Measurements from ENCODE around the gene RIN3.

- TF ChIP-seq, protein P1, sequence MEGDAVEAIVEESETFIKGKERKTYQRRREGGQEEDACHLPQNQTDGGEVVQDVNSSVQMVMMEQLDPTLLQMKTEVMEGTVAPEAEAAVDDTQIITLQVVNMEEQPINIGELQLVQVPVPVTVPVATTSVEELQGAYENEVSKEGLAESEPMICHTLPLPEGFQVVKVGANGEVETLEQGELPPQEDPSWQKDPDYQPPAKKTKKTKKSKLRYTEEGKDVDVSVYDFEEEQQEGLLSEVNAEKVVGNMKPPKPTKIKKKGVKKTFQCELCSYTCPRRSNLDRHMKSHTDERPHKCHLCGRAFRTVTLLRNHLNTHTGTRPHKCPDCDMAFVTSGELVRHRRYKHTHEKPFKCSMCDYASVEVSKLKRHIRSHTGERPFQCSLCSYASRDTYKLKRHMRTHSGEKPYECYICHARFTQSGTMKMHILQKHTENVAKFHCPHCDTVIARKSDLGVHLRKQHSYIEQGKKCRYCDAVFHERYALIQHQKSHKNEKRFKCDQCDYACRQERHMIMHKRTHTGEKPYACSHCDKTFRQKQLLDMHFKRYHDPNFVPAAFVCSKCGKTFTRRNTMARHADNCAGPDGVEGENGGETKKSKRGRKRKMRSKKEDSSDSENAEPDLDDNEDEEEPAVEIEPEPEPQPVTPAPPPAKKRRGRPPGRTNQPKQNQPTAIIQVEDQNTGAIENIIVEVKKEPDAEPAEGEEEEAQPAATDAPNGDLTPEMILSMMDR (conservative IDR thresholded peaks at IDR 0.05 in 1 of 2, IDR thresholded peaks at IDR 0.05 in 1 of 2; ENCODE audit: extremely low read depth in 1 of 2, insufficient read depth in 1 of 2, low read depth in 1 of 2, low read length in 2 of 2) = no peak
- TF ChIP-seq EZH2 (IDR thresholded peaks at IDR 0.05; ENCODE audit: borderline replicate concordance, low read length) = no peak
These were observed 67.6 kb downstream of the RIN3 start for GRCh38 chr14:92581206-92581605.
